Fibroblast of lung (primary cell): ENCODE measurements around the gene MSANTD1. TPM values are rescaled to one million over a fixed set of nuclear protein-coding genes. Genes with fewer than 3 reads are reported as not detected.

Experiments
- DNase-seq, 2 donors: peaks; one replicate each; pipeline versions ENCODE4 v3.0.0 to v3.0.0-alpha.2; 2010; ENCODE audit warnings: low read depth in 2 of 2
- H2AFZ ChIP-seq: 2 replicates; pipeline ENCODE4 v1.5.1; 2012; ENCODE audit warnings: low read length, control low read depth, inconsistent platforms
- H3K27ac ChIP-seq: 2 replicates; pipeline ENCODE4 v1.5.1; 2011; ENCODE audit warnings: low read length, control low read depth; ENCODE audit not compliant: insufficient read depth
- H3K27me3 ChIP-seq: 2 replicates; pipeline ENCODE4 v1.5.1; 2011; ENCODE audit warnings: mild to moderate bottlenecking, low read length; ENCODE audit not compliant: control insufficient read depth, insufficient read depth
- H3K36me3 ChIP-seq: 2 replicates; pipeline ENCODE4 v1.5.1; 2011; ENCODE audit warnings: low read length; ENCODE audit not compliant: control insufficient read depth, insufficient read depth
- H3K4me1 ChIP-seq: 2 replicates; pipeline ENCODE4 v1.5.1; 2011; ENCODE audit warnings: low read length; ENCODE audit not compliant: control insufficient read depth, insufficient read depth; ENCODE audit errors: extremely low read depth
- H3K4me2 ChIP-seq: 2 replicates; pipeline ENCODE4 v1.5.1; 2011; ENCODE audit warnings: low read length, control low read depth; ENCODE audit not compliant: insufficient read depth; ENCODE audit errors: extremely low read depth
- H3K4me3 ChIP-seq, 4 experiments: fragments of 200-600 bp in 1 of 4; sonication (generic) in 1 of 4; replicated peaks in 1 of 4; 2 replicates each; pipeline ENCODE4 v1.5.1; 2011 to 2016; ENCODE audit warnings: low read length in 4 of 4, low read depth in 3 of 4, mild to moderate bottlenecking in 3 of 4, control low read depth in 2 of 4, inconsistent platforms in 1 of 4, mixed read lengths in 1 of 4; ENCODE audit not compliant: insufficient read depth in 1 of 4; ENCODE audit errors: control extremely low read depth in 1 of 4
- H3K79me2 ChIP-seq: 2 replicates; pipeline ENCODE4 v1.5.1; 2012; ENCODE audit warnings: mild to moderate bottlenecking, low read length, inconsistent platforms; ENCODE audit not compliant: control insufficient read depth, insufficient read depth
- H3K9ac ChIP-seq: 2 replicates; pipeline ENCODE4 v1.5.1; 2011; ENCODE audit warnings: mild to moderate bottlenecking, low read length, control low read depth; ENCODE audit not compliant: insufficient read depth
- H3K9me3 ChIP-seq: 2 replicates; pipeline ENCODE4 v1.5.1; 2012; ENCODE audit warnings: low read depth, low read length; ENCODE audit not compliant: control insufficient read depth, insufficient read depth
- H4K20me1 ChIP-seq: 2 replicates; pipeline ENCODE4 v1.5.1; 2011; ENCODE audit warnings: low read length; ENCODE audit not compliant: control insufficient read depth, insufficient read depth; ENCODE audit errors: extremely low read depth
- CTCF ChIP-seq, 2 donors: IDR thresholded peaks in 1 of 2; conservative IDR thresholded peaks in 1 of 2; 1 replicate in 1 of 2; 2 replicates in 1 of 2; pipeline ENCODE4 v1.5.1; 2011 to 2012; ENCODE audit warnings: low read length in 2 of 2, control low read depth in 1 of 2, inconsistent platforms in 1 of 2, low read depth in 1 of 2, mild to moderate bottlenecking in 1 of 2
- EZH2 ChIP-seq: IDR thresholded peaks from 2 replicates; pipeline ENCODE4 v1.5.1; 2012; ENCODE audit warnings: low read length, control low read depth, mild to moderate bottlenecking; ENCODE audit errors: missing control alignments
- polyA plus RNA-seq, 2 donors: library from polyadenylated mRNA; depleted of rRNA in 1 of 2; stranded (reverse) in 1 of 2; unstranded in 1 of 2; fragments of >200 nt; gene quantifications; 2 replicates each; pipeline ENCODE4 v1.2.1, GENCODE V29; 2011 to 2012; ENCODE audit warnings: missing spikeins in 1 of 2
- total RNA-seq: library from RNA; depleted of rRNA; stranded (reverse); fragments of >200 nt; gene quantifications from 2 replicates; pipeline ENCODE4 v1.2.1, GENCODE V29; 2014

Gene MSANTD1
- total and polyA plus RNA-seq, 2 donors (not counting 1 experiment from before 2014, with no cell fraction given), result 0.50 TPM; not detected in 1

GRCh38 chr4:3301450-3302172, 52.7 kb downstream of the MSANTD1 start:
- Histone ChIP-seq H3K79me2 (peaks cover 29% of the 10 kb centered on the region), H3K27ac (no peak overlapping the region), H2AFZ (no peak overlapping the region), H3K9me3 (no peaks in the 10 kb centered on the region), H3K27me3 (no peaks in the 10 kb centered on the region), H3K4me3 (no peak overlapping the region), H3K9ac (no peak overlapping the region), H4K20me1 (no peaks in the 10 kb centered on the region), H3K4me2 (no peak overlapping the region), H3K36me3 (no peaks in the 10 kb centered on the region), H3K4me1 (peaks cover 19% of the 10 kb centered on the region)
- TF ChIP-seq EZH2 (no peak), CTCF (conservative IDR thresholded peaks at IDR 0.05 in 1 of 2, IDR thresholded peaks at IDR 0.05 in 1 of 2; ENCODE audit: low read depth in 1 of 2, low read length in 2 of 2) (no peak)
- DNase-seq, result no peak

- no peaks in the 10 kb centered on the region for H4K20me1 ChIP-seq
Observed at GRCh38 chr4:3302173-3302785, 53.3 kb downstream of the MSANTD1 start.

More at GRCh38 chr4:3302173-3302785, 53.3 kb downstream of the MSANTD1 start:
- Histone ChIP-seq H3K79me2 (peaks cover 30% of the 10 kb centered on the region), H3K4me1 (peaks cover 19% of the 10 kb centered on the region), H3K9ac (no peak overlapping the region), H3K9me3 (no peaks in the 10 kb centered on the region), H2AFZ (no peak overlapping the region), H3K36me3 (no peaks in the 10 kb centered on the region), H3K27ac (no peak overlapping the region), H3K27me3 (no peaks in the 10 kb centered on the region), H3K4me3 (no peak overlapping the region), H3K4me2 (no peak overlapping the region)
- peak; percentile 31 to 64 for DNase-seq
- TF ChIP-seq EZH2 (no peak), CTCF (conservative IDR thresholded peaks at IDR 0.05 in 1 of 2, IDR thresholded peaks at IDR 0.05 in 1 of 2; ENCODE audit: low read depth in 1 of 2, low read length in 2 of 2) (no peak)
